T-helper 9 cell (primary cell): ENCODE data around the gene FBXO9.

Experiments
- DNase-seq: peaks from one replicate; pipeline ENCODE4 v3.0.0-alpha.2; 2020

The FBXO9 gene

GRCh38 chr6:53095716-53096115 is 30.5 kb downstream of the FBXO9 start:
- DNase-seq, result no peak

GRCh38 chr6:53100561-53100960 is 35.4 kb downstream of the FBXO9 start:
- no peak for DNase-seq

- DNase-seq, result no peak
Observed at GRCh38 chr6:53101006-53101405, 35.8 kb downstream of the FBXO9 start.

GRCh38 chr6:53103993-53104675 is 38.9 kb downstream of the FBXO9 start:
- DNase-seq, result no peak

GRCh38 chr6:53104916-53105315 is 39.7 kb downstream of the FBXO9 start:
- no peak for DNase-seq

GRCh38 chr6:53107091-53107490 is 41.9 kb downstream of the FBXO9 start:
- no peak for DNase-seq

- DNase-seq, result no peak
Observed at GRCh38 chr6:53109612-53110011, 44.4 kb downstream of the FBXO9 start.

- no peak for DNase-seq
Observed at GRCh38 chr6:53111865-53112264, 46.7 kb downstream of the FBXO9 start.

GRCh38 chr6:53112404-53112803 is 47.2 kb downstream of the FBXO9 start:
- DNase-seq, result no peak

GRCh38 chr6:53112871-53113270 is 47.7 kb downstream of the FBXO9 start:
- no peak for DNase-seq

- no peak for DNase-seq
Observed at GRCh38 chr6:53113742-53114141, 48.5 kb downstream of the FBXO9 start.

GRCh38 chr6:53115113-53115512 is 49.9 kb downstream of the FBXO9 start:
- DNase-seq, result no peak

- no peak for DNase-seq
Observed at GRCh38 chr6:53115741-53116140, 50.5 kb downstream of the FBXO9 start.

- no peak for DNase-seq
Observed at GRCh38 chr6:53119349-53119748, 54.1 kb downstream of the FBXO9 start.

- DNase-seq, result no peak
Observed at GRCh38 chr6:53119772-53120409, 54.7 kb downstream of the FBXO9 start.

GRCh38 chr6:53124131-53124800 is 59.1 kb downstream of the FBXO9 start:
- DNase-seq, result no peak

- DNase-seq, result no peak
Observed at GRCh38 chr6:53125276-53125675, 60.1 kb downstream of the FBXO9 start.

- no peak for DNase-seq
Observed at GRCh38 chr6:53128842-53129241, 63.6 kb downstream of the FBXO9 start.

GRCh38 chr6:53130569-53131290 is 65.5 kb downstream of the FBXO9 start:
- DNase-seq, result no peak

GRCh38 chr6:53133961-53134360 is 68.8 kb downstream of the FBXO9 start:
- no peak for DNase-seq

GRCh38 chr6:53134601-53135235 is 69.5 kb downstream of the FBXO9 start:
- DNase-seq, result no peak

- no peak for DNase-seq
Observed at GRCh38 chr6:53136000-53136609, 70.9 kb downstream of the FBXO9 start.
